Keratinocyte (primary cell): ENCODE data around the gene GPATCH2.

Source experiments
- EZH2 ChIP-seq: IDR thresholded peaks from one replicate; pipeline ENCODE4 v1.6.1; 2012; ENCODE audit warnings: inconsistent platforms, mild to moderate bottlenecking, low read length, moderate library complexity
- TF ChIP-seq, protein P1 (sequence below), 3 experiments: IDR thresholded peaks in 1 of 3; conservative IDR thresholded peaks in 1 of 3; optimal IDR thresholded peaks in 1 of 3; 2 replicates in 2 of 3; 3 replicates in 1 of 3; pipeline versions ENCODE3 to v1.5.1; 2011; ENCODE audit warnings: low read length in 3 of 3, mild to moderate bottlenecking in 3 of 3, moderate library complexity in 2 of 3, control low read depth in 1 of 3, inconsistent platforms in 1 of 3; ENCODE audit not compliant: insufficient read depth in 2 of 3; ENCODE audit errors: extremely low read depth in 1 of 3

GRCh38 chr1:217647791-217648190, 16.9 kb upstream of the GPATCH2 start:
- TF ChIP-seq, protein P1, sequence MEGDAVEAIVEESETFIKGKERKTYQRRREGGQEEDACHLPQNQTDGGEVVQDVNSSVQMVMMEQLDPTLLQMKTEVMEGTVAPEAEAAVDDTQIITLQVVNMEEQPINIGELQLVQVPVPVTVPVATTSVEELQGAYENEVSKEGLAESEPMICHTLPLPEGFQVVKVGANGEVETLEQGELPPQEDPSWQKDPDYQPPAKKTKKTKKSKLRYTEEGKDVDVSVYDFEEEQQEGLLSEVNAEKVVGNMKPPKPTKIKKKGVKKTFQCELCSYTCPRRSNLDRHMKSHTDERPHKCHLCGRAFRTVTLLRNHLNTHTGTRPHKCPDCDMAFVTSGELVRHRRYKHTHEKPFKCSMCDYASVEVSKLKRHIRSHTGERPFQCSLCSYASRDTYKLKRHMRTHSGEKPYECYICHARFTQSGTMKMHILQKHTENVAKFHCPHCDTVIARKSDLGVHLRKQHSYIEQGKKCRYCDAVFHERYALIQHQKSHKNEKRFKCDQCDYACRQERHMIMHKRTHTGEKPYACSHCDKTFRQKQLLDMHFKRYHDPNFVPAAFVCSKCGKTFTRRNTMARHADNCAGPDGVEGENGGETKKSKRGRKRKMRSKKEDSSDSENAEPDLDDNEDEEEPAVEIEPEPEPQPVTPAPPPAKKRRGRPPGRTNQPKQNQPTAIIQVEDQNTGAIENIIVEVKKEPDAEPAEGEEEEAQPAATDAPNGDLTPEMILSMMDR (optimal IDR thresholded peaks at IDR 0.05 in 1 of 3, IDR thresholded peaks at IDR 0.05 in 1 of 3, conservative IDR thresholded peaks at IDR 0.05 in 1 of 3; ENCODE audit: extremely low read depth in 1 of 3, insufficient read depth in 2 of 3, low read length in 3 of 3): no peak
- no peak for TF ChIP-seq EZH2
